ENCODE results near the gene RPL28. TPM values are rescaled to one million over a fixed set of nuclear protein-coding genes. Genes with fewer than 3 reads are reported as not detected.

RPL28 gene
- total RNA-seq, 2 experiments from 2014 or later: 3,001 to 3,058 TPM

- intact Hi-C loops (cut with micrococcal nuclease): no loop called here
These were observed 49.3 kb downstream of the RPL28 start for GRCh38 chr19:55435020-55435419.

GRCh38 chr19:55436847-55437246 lies 51.1 kb downstream of the RPL28 start:
- CTCF ChIA-PET: interaction anchor here (0.8 to 2.0 kb wide), 3 partner anchors 17 to 196 kb away, joined by 3 to 8 read pairs (median 3); no protein-coding TSS in a partner anchor
- no peak for DNase-seq
- Mint-ChIP-seq H3K9me3 (no peaks in the 10 kb centered on the region), H3K27me3 (peaks cover 47% of the 10 kb centered on the region), H3K4me3 (no peak overlapping the region), H3K4me1 (ENCODE audit: low read depth) (peaks cover 12% of the 10 kb centered on the region), H3K36me3 (ENCODE audit: low read depth) (no peaks in the 10 kb centered on the region), H3K27ac (no peak overlapping the region)
- TF ChIP-seq CTCF (IDR thresholded peaks at IDR 0.05): no peak
- intact Hi-C loops (cut with micrococcal nuclease): no loop called here
- POLR2A ChIA-PET: interaction anchor here (0.9 to 1.1 kb wide), 3 partner anchors 10 to 181 kb away, joined by 3 read pairs; no protein-coding TSS in a partner anchor
- ATAC-seq: no peak

More at GRCh38 chr19:55435020-55435419, 49.3 kb downstream of the RPL28 start:
- H3K27me3 Mint-ChIP-seq: peaks cover 44% of the 10 kb centered on the region
- CTCF ChIA-PET: no interaction called here
- TF ChIP-seq CTCF (IDR thresholded peaks at IDR 0.05): no peak
- ATAC-seq (no peak), DNase-seq (no peak)
- H3K27ac Mint-ChIP-seq: no peak overlapping the region
- POLR2A ChIA-PET: no interaction called here
- no peak overlapping the region for H3K4me3 Mint-ChIP-seq
- no peaks in the 10 kb centered on the region for H3K9me3 Mint-ChIP-seq
- H3K4me1 Mint-ChIP-seq (ENCODE audit: low read depth): no peaks in the 10 kb centered on the region
- no peaks in the 10 kb centered on the region for H3K36me3 Mint-ChIP-seq (ENCODE audit: low read depth)

- no peak for ATAC-seq
- H3K27ac Mint-ChIP-seq: no peak overlapping the region
- no peak for TF ChIP-seq CTCF (IDR thresholded peaks at IDR 0.05)
- peaks cover 46% of the 10 kb centered on the region for H3K27me3 Mint-ChIP-seq
- H3K9me3 Mint-ChIP-seq: no peaks in the 10 kb centered on the region
- DNase-seq: peak; percentile 50
- POLR2A ChIA-PET: interaction anchor here (0.9 to 1.1 kb wide), 3 partner anchors 9 to 181 kb away, joined by 3 read pairs; no protein-coding TSS in a partner anchor
- H3K36me3 Mint-ChIP-seq (ENCODE audit: low read depth): no peaks in the 10 kb centered on the region
- intact Hi-C loops (cut with micrococcal nuclease): no loop called here
- CTCF ChIA-PET: interaction anchor here (1.0 to 2.0 kb wide), 2 partner anchors 16 to 30 kb away, joined by 3 to 8 read pairs; no protein-coding TSS in a partner anchor
- H3K4me3 Mint-ChIP-seq: no peak overlapping the region
- H3K4me1 Mint-ChIP-seq (ENCODE audit: low read depth): peaks cover 14% of the 10 kb centered on the region
These were observed 51.7 kb downstream of the RPL28 start for GRCh38 chr19:55437410-55437809.

GRCh38 chr19:55439052-55439451 lies 53.3 kb downstream of the RPL28 start:
- Mint-ChIP-seq H3K9me3 (no peaks in the 10 kb centered on the region), H3K36me3 (ENCODE audit: low read depth) (no peaks in the 10 kb centered on the region)

More at GRCh38 chr19:55439052-55439451, 53.3 kb downstream of the RPL28 start:
- no peak for ATAC-seq
- Mint-ChIP-seq H3K4me1 (ENCODE audit: low read depth) (peaks cover 14% of the 10 kb centered on the region), H3K27me3 (peaks cover 53% of the 10 kb centered on the region), H3K4me3 (no peak overlapping the region), H3K27ac (no peak overlapping the region)
- POLR2A ChIA-PET: no interaction called here
- DNase-seq: no peak
- no peak for TF ChIP-seq CTCF (IDR thresholded peaks at IDR 0.05)
- CTCF ChIA-PET: no interaction called here
- intact Hi-C loops (cut with micrococcal nuclease): no loop called here
